Naive B cell (primary cell): ENCODE results near the gene HAUS1. TPM values are rescaled to one million over a fixed set of nuclear protein-coding genes. Genes with fewer than 3 reads are reported as not detected.

Experiments used
- ATAC-seq, 2 donors: fragments of 150-1000 bp; cut with Tn5 transposase; 2 replicates each; pipeline ENCODE4 v1.10.0; 2021; ENCODE audit warnings: low read depth in 2 of 2, mild to moderate bottlenecking in 2 of 2, moderate library complexity in 2 of 2
- DNase-seq: peaks from one replicate; pipeline ENCODE4 v3.0.0; 2022
- H3K27ac Mint-ChIP-seq, 6 donors: one replicate each; pipeline ENCODE4 v1.8.0; 2020 to 2022; ENCODE audit warnings: mild to moderate bottlenecking in 6 of 6, mixed read lengths in 6 of 6, moderate library complexity in 5 of 6, inconsistent platforms in 2 of 6
- H3K27me3 Mint-ChIP-seq, 3 donors: one replicate each; pipeline ENCODE4 v1.8.0; 2021 to 2022; ENCODE audit warnings: mixed read lengths in 3 of 3, mild to moderate bottlenecking in 1 of 3
- H3K36me3 Mint-ChIP-seq, 2 donors: one replicate each; pipeline ENCODE4 v1.8.0; 2020 to 2022; ENCODE audit warnings: mixed read lengths in 2 of 2, inconsistent platforms in 1 of 2, mild to moderate bottlenecking in 1 of 2
- H3K4me1 Mint-ChIP-seq, 3 donors: one replicate each; pipeline ENCODE4 v1.8.0; 2020 to 2022; ENCODE audit warnings: mixed read lengths in 3 of 3, inconsistent platforms in 1 of 3, mild to moderate bottlenecking in 1 of 3, moderate library complexity in 1 of 3
- H3K4me3 Mint-ChIP-seq, 8 donors: one replicate each; pipeline ENCODE4 v1.8.0; 2020 to 2022; ENCODE audit warnings: mild to moderate bottlenecking in 8 of 8, mixed read lengths in 8 of 8, moderate library complexity in 8 of 8, inconsistent platforms in 2 of 8
- H3K9me3 Mint-ChIP-seq, 7 donors: one replicate each; pipeline ENCODE4 v1.8.0; 2020 to 2022; ENCODE audit warnings: mixed read lengths in 7 of 7, mild to moderate bottlenecking in 5 of 7, inconsistent platforms in 2 of 7, moderate library complexity in 1 of 7
- polyA plus RNA-seq, 6 donors: library from polyadenylated mRNA; unstranded; fragments of 300-500 nt; fragmentation: Illumina TruSeq; gene quantifications; one replicate each; pipeline ENCODE4 v1.2.3, GENCODE V29; 2021; ENCODE audit warnings: low read depth in 6 of 6

The HAUS1 gene
- polyA plus RNA-seq, 6 donors from 2014 or later, result 49.4 to 74.0 (median 63.8) TPM

DNA sequence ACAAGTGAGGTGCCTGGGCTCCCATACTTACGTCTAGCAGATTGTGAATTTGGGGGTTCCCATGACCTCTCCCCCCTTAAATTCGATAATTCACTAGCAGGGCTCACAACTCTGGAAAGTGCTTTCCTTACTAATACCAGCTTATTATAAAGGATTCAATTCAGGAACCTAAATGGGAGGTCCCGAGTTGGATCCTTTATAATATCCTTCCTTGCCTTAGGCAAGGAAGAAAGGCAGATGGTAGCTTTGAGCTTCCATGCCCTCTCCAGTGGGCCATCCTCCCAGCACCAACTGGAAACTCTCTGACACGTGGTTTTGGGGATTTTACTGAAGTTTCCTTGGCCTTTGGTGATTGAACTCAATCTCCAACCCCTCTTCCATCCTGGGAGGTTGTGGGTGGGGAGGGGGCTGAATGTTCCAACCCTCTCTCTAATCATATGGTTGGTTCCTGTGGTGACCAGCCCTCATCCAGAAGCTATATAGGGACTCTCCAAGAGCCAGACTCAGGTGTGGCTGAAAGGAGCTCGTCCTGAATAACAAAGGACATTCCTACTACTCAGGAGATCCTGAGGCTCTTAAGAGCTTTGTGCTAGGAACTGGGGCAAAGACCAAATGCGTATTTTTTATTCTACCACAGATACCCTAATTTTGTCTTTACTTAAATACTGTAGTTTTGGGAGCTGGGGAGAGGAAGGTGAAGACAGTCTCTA lies 62.2 kb downstream of the HAUS1 start:
- DNase-seq, result no peak
- Mint-ChIP-seq H3K4me3 (peak overlapping the region in 3 of 8 donors; percentile 18 to 59 (median 48)), H3K9me3 (no peaks in the 10 kb centered on the region), H3K27me3 (no peaks in the 10 kb centered on the region), H3K36me3 (no peaks in the 10 kb centered on the region), H3K4me1 (peaks cover 23 to 28% (median 24%) of the 10 kb centered on the region in 3 donors), H3K27ac (peak overlapping the region; percentile 74 to 96 (median 86))
- no peak for ATAC-seq

DNA sequence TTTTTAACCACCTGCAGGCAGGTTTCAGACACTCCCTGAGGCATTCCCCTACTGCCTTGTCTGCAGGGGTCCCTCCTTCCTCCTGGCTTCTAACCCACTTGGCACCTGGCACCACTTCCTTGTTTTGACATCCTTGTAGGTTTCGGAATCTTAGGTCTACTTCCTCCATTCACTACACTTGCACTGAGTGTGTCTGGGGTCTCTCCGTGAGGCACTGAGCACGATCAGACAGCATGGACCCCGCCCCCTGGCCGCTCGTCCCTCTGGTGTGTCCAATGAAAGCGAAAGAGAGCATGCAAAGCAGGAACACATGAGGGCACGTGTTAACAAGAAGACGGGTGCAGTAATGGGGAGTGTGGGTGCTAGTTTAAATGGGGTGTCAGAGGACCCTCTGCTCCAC lies 63.8 kb downstream of the HAUS1 start:
- Mint-ChIP-seq H3K36me3 (no peaks in the 10 kb centered on the region), H3K4me3 (peak overlapping the region; percentile 55 to 95 (median 85)), H3K4me1 (peaks cover 26 to 31% (median 28%) of the 10 kb centered on the region in 3 donors), H3K27me3 (no peaks in the 10 kb centered on the region), H3K27ac (peak overlapping the region; percentile 96 to 99 (median 99)), H3K9me3 (no peaks in the 10 kb centered on the region)
- ATAC-seq (peak; percentile 95 to 96), DNase-seq (peak; percentile 90)

DNA sequence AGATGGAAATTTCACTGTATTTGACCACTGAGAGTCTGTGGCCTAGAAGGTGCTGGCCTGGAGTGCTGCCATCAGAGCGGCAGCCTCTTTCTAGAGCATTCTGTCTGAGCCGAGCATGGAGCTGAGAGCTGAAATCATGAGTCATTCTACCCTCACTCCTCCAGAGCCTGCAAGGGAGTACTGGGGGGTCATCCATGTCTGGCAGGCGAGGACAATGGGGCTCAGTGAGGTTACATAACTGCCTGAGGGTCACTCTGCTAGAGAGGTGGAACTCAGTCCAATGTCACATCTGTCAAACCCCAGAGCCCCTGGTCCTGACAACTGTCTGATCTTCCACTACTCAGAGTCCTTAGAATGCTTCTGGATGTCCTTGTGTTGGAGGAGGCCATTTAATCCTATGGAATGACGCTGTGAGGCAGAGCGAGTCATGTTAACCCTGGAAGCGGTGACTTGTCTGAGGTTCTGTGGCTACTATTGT lies 65.3 kb downstream of the HAUS1 start:
- H3K27ac Mint-ChIP-seq, result peak overlapping the region; percentile 79 to 94 (median 84)
- H3K4me1 Mint-ChIP-seq, result peaks cover 29 to 39% (median 37%) of the 10 kb centered on the region in 3 donors
- H3K27me3 Mint-ChIP-seq, result no peaks in the 10 kb centered on the region
- H3K9me3 Mint-ChIP-seq, result no peaks in the 10 kb centered on the region
- H3K4me3 Mint-ChIP-seq, result peak overlapping the region in 4 of 8 donors; percentile 7 to 69 (median 55)
- no peak for DNase-seq
- no peak for ATAC-seq
- H3K36me3 Mint-ChIP-seq, result no peaks in the 10 kb centered on the region

DNA sequence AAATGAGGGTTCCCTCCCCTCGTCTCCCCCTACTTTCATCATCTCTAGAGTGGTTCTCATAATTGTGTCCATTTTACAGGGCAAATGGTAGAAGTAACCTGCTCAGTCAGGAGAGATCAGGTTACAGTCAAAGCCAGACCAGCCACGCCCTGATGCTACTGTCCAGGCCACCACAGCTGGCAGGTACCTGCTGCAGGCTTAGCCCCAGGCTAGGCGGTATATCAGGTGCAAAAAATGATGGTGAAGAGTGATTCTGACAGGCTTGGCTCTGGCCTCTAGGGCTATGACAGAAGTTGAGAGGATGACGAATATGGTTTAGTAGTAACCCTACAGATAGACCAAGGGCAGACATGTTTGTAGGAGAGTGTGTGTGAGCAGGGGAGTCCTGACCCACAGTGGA lies 67.1 kb downstream of the HAUS1 start:
- Mint-ChIP-seq H3K27ac (peak overlapping the region in 4 of 6 donors; percentile 10 to 97 (median 70)), H3K4me3 (peak overlapping the region in 6 of 8 donors; percentile 10 to 77 (median 41)), H3K4me1 (peaks cover 36 to 55% (median 52%) of the 10 kb centered on the region in 3 donors)

DNA sequence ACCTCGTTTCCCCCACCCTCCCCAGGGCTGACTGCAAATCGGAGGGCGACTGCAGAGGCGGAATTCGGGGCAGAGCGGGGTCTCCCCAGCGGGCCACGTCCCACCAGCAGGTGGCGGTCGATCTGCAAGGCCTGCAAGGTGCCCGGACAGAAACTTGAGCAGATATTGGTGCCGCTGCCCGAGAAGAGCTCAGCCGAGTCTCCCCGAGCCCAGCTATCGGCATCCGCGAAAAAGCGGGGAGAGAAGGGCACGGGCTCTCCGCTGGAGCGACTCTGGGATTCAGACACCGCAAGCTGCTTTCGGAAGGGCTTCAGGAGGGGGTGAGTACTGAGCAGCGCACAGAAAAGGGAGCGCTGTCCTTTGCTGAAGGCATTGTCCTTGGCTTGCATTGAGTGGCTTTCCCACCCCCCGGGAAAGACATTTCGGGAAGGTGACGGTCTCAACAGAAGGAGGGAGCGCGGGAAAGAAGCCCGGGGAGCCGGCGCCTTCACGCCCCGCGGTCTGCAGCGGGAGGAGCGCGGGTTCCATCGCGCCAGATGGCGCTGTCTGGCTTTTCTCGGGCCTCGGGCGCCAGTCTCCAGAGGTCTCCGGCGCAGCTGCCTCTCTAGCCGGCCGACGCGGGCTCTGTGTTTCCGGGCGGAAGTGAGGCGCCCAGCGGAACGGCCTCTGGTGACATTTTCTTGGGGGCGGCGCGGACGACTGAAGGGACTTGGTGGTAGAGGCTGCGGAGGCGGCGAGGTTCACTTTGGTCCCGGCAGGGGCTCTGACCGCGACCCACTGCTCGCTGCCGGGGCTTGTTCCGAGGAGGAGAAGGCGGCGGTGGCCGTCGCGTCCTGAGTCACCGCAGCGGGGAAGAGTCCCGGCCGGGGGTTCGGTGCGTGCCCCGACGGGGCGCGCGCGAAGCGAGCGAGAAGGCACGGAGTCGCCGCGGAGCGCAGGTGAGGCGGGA lies 69.5 kb downstream of the HAUS1 start:
- H3K36me3 Mint-ChIP-seq, result no peaks in the 10 kb centered on the region
- H3K9me3 Mint-ChIP-seq, result no peaks in the 10 kb centered on the region
- no peaks in the 10 kb centered on the region for H3K27me3 Mint-ChIP-seq
- DNase-seq (peak; percentile 94), ATAC-seq (peak; percentile 87)
- H3K4me3 Mint-ChIP-seq, result peak overlapping the region; percentile 95 to 99 (median 98)
- H3K4me1 Mint-ChIP-seq, result peaks cover 27 to 57% (median 56%) of the 10 kb centered on the region in 3 donors
- H3K27ac Mint-ChIP-seq, result peak overlapping the region; percentile 95 to 99 (median 98)

More for the DNA sequence above, 67.1 kb downstream of the HAUS1 start:
- ATAC-seq, result no peak
- H3K27me3 Mint-ChIP-seq, result no peaks in the 10 kb centered on the region
- H3K9me3 Mint-ChIP-seq, result no peaks in the 10 kb centered on the region
- no peak for DNase-seq
- H3K36me3 Mint-ChIP-seq, result no peaks in the 10 kb centered on the region

DNA sequence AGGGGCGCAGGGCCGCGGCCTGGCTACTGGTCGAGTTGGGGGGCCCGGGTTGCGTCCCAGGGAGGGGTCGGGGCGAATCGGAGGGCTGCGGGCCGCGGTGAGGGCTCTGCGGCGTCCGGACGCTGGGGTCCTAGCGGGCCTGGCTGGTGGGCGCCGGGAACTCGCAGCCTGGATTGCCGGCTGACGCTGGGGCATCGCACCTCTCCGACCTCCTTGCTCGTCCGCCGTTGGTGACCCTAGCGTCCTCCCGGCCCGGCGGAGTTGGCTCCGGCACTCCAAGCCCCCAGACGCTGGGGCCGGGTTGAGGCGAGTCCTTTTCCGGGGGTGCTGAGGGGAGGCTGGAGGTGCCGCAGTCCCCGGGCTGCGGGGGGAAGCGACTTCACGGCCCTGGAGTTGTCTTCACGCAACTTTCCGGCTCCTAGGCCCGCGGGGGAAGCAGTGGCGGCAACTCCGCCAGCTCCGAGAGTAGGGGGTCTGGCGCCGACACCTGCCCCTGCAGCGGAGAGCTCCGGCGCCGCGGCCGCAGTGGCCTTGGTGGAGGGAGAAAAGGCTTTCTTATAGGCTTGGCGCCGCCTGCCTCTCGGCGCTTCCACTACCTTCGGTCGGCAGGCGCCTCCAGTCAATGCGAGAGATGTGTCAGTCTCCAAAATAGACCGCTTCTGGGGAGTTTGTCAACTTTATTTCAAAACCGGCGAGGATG lies 70.3 kb downstream of the HAUS1 start:
- Mint-ChIP-seq H3K27me3 (no peaks in the 10 kb centered on the region), H3K9me3 (no peaks in the 10 kb centered on the region), H3K4me3 (peak overlapping the region; percentile 95 to 99 (median 98)), H3K36me3 (no peaks in the 10 kb centered on the region), H3K27ac (peak overlapping the region; percentile 74 to 98 (median 90)), H3K4me1 (peaks cover 26 to 54% (median 51%) of the 10 kb centered on the region in 3 donors)
- DNase-seq, result peak; percentile 40
- peak in 1 of 2 donors; percentile 3 for ATAC-seq

DNA sequence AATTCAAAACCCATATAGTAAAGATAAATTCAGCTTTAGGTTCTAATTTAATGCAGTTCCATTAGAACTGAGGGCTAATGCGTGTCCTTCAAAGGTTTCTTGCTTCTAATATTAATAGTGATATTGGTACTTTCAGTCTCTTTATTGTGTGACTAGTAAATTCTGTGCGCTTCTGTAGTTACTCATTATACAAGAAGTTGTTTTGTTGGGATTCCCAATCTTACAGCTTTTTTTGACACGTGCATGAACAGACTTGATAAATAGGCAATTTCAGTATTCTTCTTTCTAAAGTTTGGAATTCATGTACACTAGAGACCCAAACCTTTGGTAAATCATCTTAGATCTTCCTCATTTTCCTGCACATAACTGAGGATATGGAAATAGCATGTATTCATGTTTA lies 71.8 kb downstream of the HAUS1 start:
- ATAC-seq, result no peak
- peaks cover 26 to 67% (median 58%) of the 10 kb centered on the region in 3 donors for H3K4me1 Mint-ChIP-seq

More for the DNA sequence above, 71.8 kb downstream of the HAUS1 start:
- Mint-ChIP-seq H3K36me3 (no peaks in the 10 kb centered on the region), H3K27me3 (no peaks in the 10 kb centered on the region), H3K9me3 (no peaks in the 10 kb centered on the region), H3K4me3 (peak overlapping the region; percentile 76 to 99 (median 97)), H3K27ac (peak overlapping the region in 2 of 6 donors; percentile 37 to 97)
- no peak for DNase-seq

Other genes with a start within 250 kb of the HAUS1 start
- 1 to 10 TPM; 3.4 to 6.9 (median 5.4) TPM for gene EPG5, start 137.1 kb upstream of the HAUS1 start, polyA plus RNA-seq
- gene PSTPIP2, start 32.1 kb upstream of the HAUS1 start, polyA plus RNA-seq, result 1 to 10 TPM in 3 of 6 donors, under 1 TPM in 3; 0.29 to 1.8 (median 0.90) TPM
- gene ATP5F1A, start 6.1 kb upstream of the HAUS1 start, polyA plus RNA-seq, result 100 to 1,000 TPM; 349 to 555 (median 393) TPM